ENCODE measurements around the gene VWA7. TPM values are rescaled to one million over a fixed set of nuclear protein-coding genes. Genes with fewer than 3 reads are reported as not detected.
"Not testable (repeated sequence)": the region's sequence is repeated elsewhere in the genome, so short reads cannot be mapped to it uniquely, and the experiment has no call there.

The VWA7 gene, protein sequence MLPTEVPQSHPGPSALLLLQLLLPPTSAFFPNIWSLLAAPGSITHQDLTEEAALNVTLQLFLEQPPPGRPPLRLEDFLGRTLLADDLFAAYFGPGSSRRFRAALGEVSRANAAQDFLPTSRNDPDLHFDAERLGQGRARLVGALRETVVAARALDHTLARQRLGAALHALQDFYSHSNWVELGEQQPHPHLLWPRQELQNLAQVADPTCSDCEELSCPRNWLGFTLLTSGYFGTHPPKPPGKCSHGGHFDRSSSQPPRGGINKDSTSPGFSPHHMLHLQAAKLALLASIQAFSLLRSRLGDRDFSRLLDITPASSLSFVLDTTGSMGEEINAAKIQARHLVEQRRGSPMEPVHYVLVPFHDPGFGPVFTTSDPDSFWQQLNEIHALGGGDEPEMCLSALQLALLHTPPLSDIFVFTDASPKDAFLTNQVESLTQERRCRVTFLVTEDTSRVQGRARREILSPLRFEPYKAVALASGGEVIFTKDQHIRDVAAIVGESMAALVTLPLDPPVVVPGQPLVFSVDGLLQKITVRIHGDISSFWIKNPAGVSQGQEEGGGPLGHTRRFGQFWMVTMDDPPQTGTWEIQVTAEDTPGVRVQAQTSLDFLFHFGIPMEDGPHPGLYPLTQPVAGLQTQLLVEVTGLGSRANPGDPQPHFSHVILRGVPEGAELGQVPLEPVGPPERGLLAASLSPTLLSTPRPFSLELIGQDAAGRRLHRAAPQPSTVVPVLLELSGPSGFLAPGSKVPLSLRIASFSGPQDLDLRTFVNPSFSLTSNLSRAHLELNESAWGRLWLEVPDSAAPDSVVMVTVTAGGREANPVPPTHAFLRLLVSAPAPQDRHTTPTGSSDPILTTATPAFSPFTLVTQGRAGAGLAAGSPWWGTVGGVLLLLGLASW
- total RNA-seq = 0.94 TPM

DNA sequence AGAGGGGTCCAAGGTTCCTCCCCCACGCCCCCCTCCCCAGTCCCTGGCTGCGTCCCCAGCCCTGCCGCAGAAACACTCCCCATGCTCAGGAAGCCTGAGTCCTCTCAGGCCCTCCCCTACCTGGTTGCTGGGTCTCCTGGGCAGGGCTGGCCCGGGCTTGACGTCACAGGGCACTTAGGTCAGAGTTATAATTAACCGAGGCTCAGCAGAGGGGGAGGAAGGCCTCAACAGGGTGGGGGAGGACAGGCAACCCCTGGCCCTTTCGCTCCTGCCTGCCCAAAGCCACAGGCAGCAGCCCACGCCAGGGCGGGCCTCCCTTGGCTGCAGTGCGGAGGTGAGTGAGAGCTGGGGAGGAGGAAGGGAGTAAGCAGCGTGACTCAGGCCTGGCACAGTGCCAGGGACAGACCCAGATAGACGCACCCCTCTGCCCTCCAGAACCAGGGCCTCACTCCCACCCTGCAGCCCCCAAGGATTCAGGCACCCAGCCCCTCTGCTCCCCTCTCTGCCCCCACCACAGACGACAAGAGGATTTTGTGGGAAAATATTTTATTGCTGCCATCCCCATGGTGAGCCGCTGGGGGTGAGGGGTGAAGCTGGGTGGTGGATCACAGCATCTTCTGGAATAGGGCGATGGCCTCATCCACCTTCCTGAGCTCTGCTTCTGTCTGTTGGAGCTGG, at the start of gene VWA7:
Gene VWA7 (minus strand): TSS at position 340 of the 678 bp plus-strand sequence. CDS start 549 bp downstream, outside the sequence.
- DNase-seq (ENCODE audit: low spot score) = no peak
- intact Hi-C loops (cut with DNase I) = no loop called here
- peak; percentile 67 for ATAC-seq

DNA sequence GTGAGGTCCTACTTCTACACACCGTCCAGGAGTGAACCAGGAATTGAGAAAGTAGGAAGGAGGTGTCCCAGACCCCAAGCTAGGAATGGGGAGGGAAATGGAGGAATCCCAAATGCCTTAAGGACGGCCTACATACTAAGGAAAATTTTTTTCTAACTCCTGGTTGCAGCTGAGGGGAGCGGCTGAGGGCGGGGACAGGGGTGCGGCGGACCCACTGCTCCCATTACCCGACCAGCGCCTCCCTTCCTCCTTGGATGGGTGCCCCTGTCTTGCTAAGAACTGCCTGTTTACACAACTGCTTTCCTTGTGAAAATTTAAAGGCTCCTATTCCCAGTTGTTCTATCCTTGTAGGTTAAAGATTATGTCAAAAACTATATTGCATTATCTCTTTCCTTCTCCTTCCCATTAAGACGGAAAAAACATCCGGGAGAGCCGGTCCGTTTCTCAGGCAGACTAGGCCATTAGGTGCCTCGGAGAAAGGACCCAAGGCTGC, 49.7 kb upstream of the VWA7 start:
- peak; percentile 90 for DNase-seq (ENCODE audit: low spot score)
- peak; percentile 73 for ATAC-seq
- intact Hi-C loops (cut with DNase I) = no loop called here

DNA sequence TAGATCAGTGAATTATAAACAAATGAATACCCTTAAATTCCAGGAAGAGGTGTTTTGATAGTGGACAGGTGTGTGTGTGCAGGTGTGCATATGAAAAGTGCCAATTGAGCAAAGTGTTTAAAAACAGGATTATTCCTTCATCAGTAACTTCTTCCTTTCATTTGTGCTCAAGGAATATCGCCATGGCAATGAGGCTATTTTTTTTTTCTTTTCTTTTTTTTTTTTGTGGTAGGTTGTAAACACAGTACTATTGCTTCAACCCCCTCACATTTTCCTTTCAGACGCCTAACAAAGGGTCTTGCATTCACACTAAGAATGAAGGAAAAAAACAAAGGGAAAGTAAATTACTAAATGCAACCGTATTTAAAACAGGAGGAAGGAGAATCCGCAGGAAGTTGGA, 48.4 kb upstream of the VWA7 start:
- DNase-seq (ENCODE audit: low spot score) = no peak
- intact Hi-C loops (cut with DNase I) = no loop called here
- ATAC-seq = no peak

- intact Hi-C loops (cut with DNase I); ATAC-seq; DNase-seq (ENCODE audit: low spot score): not testable (repeated sequence)
Observed at GRCh38 chr6:31823592-31824196, 46.6 kb upstream of the VWA7 start.

- peak; percentile 78 for ATAC-seq
- peak; percentile 91 for DNase-seq (ENCODE audit: low spot score)
- intact Hi-C loops (cut with DNase I) = no loop called here
Observed at GRCh38 chr6:31822036-31822821, 45.1 kb upstream of the VWA7 start.

DNA sequence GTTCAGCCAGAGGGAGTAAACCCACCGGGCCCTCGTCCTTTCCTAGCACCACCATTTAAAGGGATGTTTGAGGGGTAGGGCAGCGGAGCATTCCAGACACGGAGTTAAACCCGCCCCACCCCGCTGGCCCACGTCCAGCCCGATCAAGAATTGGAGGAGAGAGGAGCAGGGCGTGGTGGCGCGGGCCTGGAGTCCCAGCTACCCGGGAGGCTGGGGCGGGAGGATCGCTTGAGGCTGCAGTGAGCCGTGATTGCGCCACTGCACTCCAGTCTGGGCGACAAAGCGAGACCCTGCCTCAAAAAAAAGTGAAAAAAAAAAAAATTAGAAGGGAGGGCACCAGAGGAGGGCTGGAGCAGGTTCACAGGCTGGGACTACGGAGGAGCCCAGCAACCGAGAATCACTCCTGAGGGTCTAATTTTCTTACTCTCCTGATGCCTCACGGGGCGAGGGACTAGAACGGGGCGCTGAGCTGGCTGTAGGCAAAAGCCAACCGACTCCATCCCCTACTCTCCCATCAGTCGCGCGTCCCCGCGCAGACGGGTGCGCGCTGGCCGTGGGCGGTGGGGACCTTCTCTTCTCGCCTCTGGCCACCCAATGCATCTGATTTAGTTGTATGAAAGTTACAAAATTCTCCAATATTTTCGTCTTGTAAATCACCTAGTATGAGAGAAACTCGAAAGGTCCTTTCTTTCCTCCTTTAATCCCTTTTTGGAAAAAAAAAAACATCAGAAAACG, 44.3 kb upstream of the VWA7 start:
- intact Hi-C loops (cut with DNase I) = no loop called here
- DNase-seq (ENCODE audit: low spot score) = peak; percentile 86

DNA sequence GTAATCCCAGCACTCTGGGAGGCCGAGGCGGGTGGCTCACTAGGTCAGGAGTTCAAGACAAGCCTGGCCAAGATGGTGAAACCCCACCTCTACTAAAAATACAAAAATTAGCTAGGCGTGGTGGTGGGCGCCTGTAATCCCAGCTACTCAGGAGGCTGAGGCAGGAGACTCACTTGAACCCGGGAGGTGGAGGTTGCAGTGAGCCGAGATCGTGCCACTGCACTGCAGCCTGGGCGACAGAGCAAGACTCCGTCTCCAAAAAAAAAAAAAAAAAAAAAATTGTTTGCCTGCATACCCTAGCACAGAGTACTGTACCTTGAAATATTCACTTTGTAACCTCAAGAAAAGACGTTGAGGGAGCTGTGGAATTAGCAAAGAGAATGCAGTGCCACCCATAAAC, 43.3 kb upstream of the VWA7 start:
- ATAC-seq; intact Hi-C loops (cut with DNase I); DNase-seq (ENCODE audit: low spot score): not testable (repeated sequence)

More for the DNA sequence above, 44.3 kb upstream of the VWA7 start:
- ATAC-seq = peak; percentile 56

DNA sequence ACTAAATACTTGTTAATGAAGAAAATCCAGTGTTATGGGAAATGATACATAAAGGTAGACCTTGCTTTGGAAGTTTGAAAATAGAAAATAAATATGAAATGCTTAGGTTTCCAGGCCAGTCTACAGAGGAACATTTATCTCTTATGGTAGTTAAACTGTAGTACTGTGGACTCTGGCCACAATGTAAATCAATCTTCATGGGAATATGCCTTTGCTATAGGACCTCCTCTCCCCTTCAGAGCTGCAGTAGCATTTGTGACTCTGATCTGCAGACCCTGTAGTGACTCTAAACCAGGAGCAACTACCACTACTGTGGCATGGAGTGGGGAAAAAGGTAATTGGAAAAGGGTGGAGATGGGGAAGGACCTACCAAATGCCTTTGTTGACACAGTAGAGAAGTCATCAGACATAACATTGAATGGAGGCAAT, 42.8 kb upstream of the VWA7 start:
- intact Hi-C loops (cut with DNase I) = no loop called here
- ATAC-seq = no peak
- DNase-seq (ENCODE audit: low spot score) = no peak

DNA sequence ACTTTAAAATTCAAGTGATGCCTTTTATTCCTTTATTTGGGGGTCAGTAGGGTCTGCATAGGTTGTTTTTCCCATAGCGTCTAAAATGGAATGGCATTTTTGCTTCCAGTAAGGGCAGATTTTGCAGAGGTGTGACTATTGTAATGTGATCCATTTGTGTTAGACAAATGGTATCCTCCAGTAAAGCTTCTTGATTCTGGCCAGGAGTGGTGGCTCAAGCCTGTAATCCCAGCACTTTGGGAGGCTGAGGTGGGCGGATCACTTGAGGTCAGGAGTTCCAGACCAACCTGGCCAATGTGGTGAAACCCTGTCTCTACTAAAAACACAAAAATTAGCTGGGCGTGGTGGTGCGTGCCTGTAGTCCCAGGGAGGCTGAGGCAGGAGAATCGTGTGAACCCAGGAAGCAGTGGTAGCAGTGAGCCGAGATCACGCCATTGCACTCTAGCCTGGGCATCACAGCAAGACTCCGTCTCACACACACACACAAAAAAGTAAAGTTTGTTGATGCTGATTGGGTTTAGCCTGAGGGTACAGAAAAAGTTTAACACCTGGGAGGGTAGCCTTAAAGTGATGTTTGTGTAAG, 40.9 kb upstream of the VWA7 start:
- intact Hi-C loops (cut with DNase I) = not testable (repeated sequence)

GRCh38 chr6:31817133-31817928, 40.2 kb upstream of the VWA7 start:
- intact Hi-C loops (cut with DNase I); ATAC-seq: not testable (repeated sequence)
- DNase-seq (ENCODE audit: low spot score) = peak; percentile 67

More for the DNA sequence above, 40.9 kb upstream of the VWA7 start:
- DNase-seq (ENCODE audit: low spot score); ATAC-seq: not testable (repeated sequence)

DNA sequence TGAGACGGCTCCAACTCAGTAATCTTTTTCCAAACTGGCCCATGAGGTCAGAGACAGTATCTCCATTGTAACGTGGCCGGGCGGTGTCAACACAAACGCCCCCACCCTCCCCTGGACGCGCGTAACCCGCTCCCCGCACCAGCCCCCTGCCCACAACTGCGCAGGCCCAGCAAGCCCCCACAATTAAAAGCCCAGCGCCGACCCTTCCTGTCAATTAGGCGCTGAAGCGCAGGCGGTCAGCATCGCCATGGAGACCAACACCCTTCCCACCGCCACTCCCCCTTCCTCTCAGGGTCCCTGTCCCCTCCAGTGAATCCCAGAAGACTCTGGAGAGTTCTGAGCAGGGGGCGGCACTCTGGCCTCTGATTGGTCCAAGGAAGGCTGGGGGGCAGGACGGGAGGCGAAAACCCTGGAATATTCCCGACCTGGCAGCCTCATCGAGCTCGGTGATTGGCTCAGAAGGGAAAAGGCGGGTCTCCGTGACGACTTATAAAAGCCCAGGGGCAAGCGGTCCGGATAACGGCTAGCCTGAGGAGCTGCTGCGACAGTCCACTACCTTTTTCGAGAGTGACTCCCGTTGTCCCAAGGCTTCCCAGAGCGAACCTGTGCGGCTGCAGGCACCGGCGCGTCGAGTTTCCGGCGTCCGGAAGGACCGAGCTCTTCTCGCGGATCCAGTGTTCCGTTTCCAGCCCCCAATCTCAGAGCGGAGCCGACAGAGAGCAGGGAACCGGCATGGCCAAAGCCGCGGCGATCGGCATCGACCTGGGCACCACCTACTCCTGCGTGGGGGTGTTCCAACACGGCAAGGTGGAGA, 38.1 kb upstream of the VWA7 start, which contains the start of the genes HSPA1A and HSPA1L:
Gene HSPA1A (plus strand): TSS at position 519 of the 814 bp plus-strand sequence. CDS start 214 bp downstream, at position 733.
Gene HSPA1L (minus strand): TSS at position 259 of the 814 bp plus-strand sequence. CDS start 3,311 bp downstream, outside the sequence.
- ATAC-seq (peak; percentile 93), DNase-seq (ENCODE audit: low spot score) (peak; percentile 98)
- intact Hi-C loops (cut with DNase I) = no loop called here

DNA sequence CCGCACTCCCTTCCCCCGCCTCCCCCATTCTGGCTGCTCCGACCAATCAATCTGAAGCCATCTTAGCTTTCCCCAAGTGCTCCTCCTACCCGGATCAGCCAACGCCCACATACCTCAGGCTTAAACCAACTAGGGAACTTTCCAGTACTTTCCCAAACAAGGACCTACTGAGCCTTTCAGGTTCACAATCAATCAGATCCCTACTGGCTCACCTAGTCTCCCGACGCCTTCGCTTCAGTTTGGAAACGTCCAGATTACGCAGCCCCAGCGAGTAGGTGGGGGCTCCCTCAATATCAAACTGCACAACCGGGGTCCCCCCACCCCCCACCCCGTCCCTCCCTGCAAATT, 37.5 kb upstream of the VWA7 start:
- intact Hi-C loops (cut with DNase I) = no loop called here
- ATAC-seq = peak; percentile 89
- peak; percentile 96 for DNase-seq (ENCODE audit: low spot score)

GRCh38 chr6:31813465-31813849, 36.3 kb upstream of the VWA7 start:
- intact Hi-C loops (cut with DNase I) = no loop called here
- DNase-seq (ENCODE audit: low spot score) (no peak), ATAC-seq (no peak)

GRCh38 chr6:31811645-31812044, 34.5 kb upstream of the VWA7 start:
- DNase-seq (ENCODE audit: low spot score) (peak; percentile 57), ATAC-seq (no peak)
- intact Hi-C loops (cut with DNase I) = no loop called here

GRCh38 chr6:31808599-31808998, 31.5 kb upstream of the VWA7 start:
- intact Hi-C loops (cut with DNase I); ATAC-seq: not testable (repeated sequence)
- peak; percentile 18 for DNase-seq (ENCODE audit: low spot score)
